ENCODE data around the gene GAB3.
"Not testable (repeated sequence)": the region's sequence is repeated elsewhere in the genome, so short reads cannot be mapped to it uniquely, and the experiment has no call there.

The GAB3 gene

GRCh38 chrX:154724993-154725756 is 25.7 kb downstream of the GAB3 start:
- in situ Hi-C loops (cut with HindIII; ENCODE audit: low sequenced_read_pairs): no loop called here

- in situ Hi-C loops (cut with HindIII; ENCODE audit: low sequenced_read_pairs): no loop called here
Measured at GRCh38 chrX:154721155-154721554, 29.7 kb downstream of the GAB3 start.

- in situ Hi-C loops (cut with HindIII; ENCODE audit: low sequenced_read_pairs): no loop called here
Measured at GRCh38 chrX:154720067-154720466, 30.8 kb downstream of the GAB3 start.

GRCh38 chrX:154719132-154719675 is 31.7 kb downstream of the GAB3 start:
- in situ Hi-C loops (cut with HindIII; ENCODE audit: low sequenced_read_pairs): no loop called here

- in situ Hi-C loops (cut with HindIII; ENCODE audit: low sequenced_read_pairs): no loop called here
Measured at GRCh38 chrX:154718616-154719015, 32.3 kb downstream of the GAB3 start.

GRCh38 chrX:154717824-154718223 is 33.1 kb downstream of the GAB3 start:
- in situ Hi-C loops (cut with HindIII; ENCODE audit: low sequenced_read_pairs): no loop called here

GRCh38 chrX:154715825-154716224 is 35.1 kb downstream of the GAB3 start:
- in situ Hi-C loops (cut with HindIII; ENCODE audit: low sequenced_read_pairs): no loop called here

GRCh38 chrX:154714925-154715324 is 36.0 kb downstream of the GAB3 start:
- in situ Hi-C loops (cut with HindIII; ENCODE audit: low sequenced_read_pairs): no loop called here

- in situ Hi-C loops (cut with HindIII; ENCODE audit: low sequenced_read_pairs): no loop called here
Measured at GRCh38 chrX:154712781-154713740, 37.8 kb downstream of the GAB3 start.

- in situ Hi-C loops (cut with HindIII; ENCODE audit: low sequenced_read_pairs): no loop called here
Measured at GRCh38 chrX:154711264-154711663, 39.6 kb downstream of the GAB3 start.

GRCh38 chrX:154710309-154710708 is 40.6 kb downstream of the GAB3 start:
- in situ Hi-C loops (cut with HindIII; ENCODE audit: low sequenced_read_pairs): no loop called here

- in situ Hi-C loops (cut with HindIII; ENCODE audit: low sequenced_read_pairs): no loop called here
Measured at GRCh38 chrX:154698630-154699248, 52.1 kb downstream of the GAB3 start.

GRCh38 chrX:154696676-154697045 is 54.2 kb downstream of the GAB3 start:
- in situ Hi-C loops (cut with HindIII; ENCODE audit: low sequenced_read_pairs): no loop called here

GRCh38 chrX:154695911-154696675 is 54.8 kb downstream of the GAB3 start:
- in situ Hi-C loops (cut with HindIII; ENCODE audit: low sequenced_read_pairs): no loop called here

GRCh38 chrX:154693394-154693793 is 57.5 kb downstream of the GAB3 start:
- in situ Hi-C loops (cut with HindIII; ENCODE audit: low sequenced_read_pairs): no loop called here

GRCh38 chrX:154690438-154690837 is 60.4 kb downstream of the GAB3 start:
- in situ Hi-C loops (cut with HindIII; ENCODE audit: low sequenced_read_pairs): not testable (repeated sequence)

- in situ Hi-C loops (cut with HindIII; ENCODE audit: low sequenced_read_pairs): not testable (repeated sequence)
Measured at GRCh38 chrX:154672084-154672483, 78.8 kb downstream of the GAB3 start.

- in situ Hi-C loops (cut with HindIII; ENCODE audit: low sequenced_read_pairs): not testable (repeated sequence)
Measured at GRCh38 chrX:154670848-154671247, 80.0 kb downstream of the GAB3 start.

GRCh38 chrX:154661899-154662298 is 89.0 kb downstream of the GAB3 start:
- in situ Hi-C loops (cut with HindIII; ENCODE audit: low sequenced_read_pairs): no loop called here

- in situ Hi-C loops (cut with HindIII; ENCODE audit: low sequenced_read_pairs): no loop called here
Measured at GRCh38 chrX:154661170-154661569, 89.7 kb downstream of the GAB3 start.
